GM19455 (cell line): ENCODE data around the gene TBC1D22A.
"Not testable (repeated sequence)": the region's sequence is repeated elsewhere in the genome, so short reads cannot be mapped to it uniquely, and the experiment has no call there.

Experiments used
- ATAC-seq: cut with Tn5 transposase; IDR thresholded peaks from one replicate; pipeline ENCODE4 v1.9.1; 2021; ENCODE audit not compliant: unreplicated experiment

TBC1D22A gene

GRCh38 chr22:46762238-46763050 is at the start of gene TBC1D22A:
TBC1D22A (plus strand) TSS chr22:46762650; CDS start chr22:46762787, 137 bp downstream.
- ATAC-seq = peak; percentile 66

GRCh38 chr22:46714550-46714949 is 47.9 kb upstream of the TBC1D22A start:
- no peak for ATAC-seq

GRCh38 chr22:46719921-46720320 is 42.5 kb upstream of the TBC1D22A start:
- ATAC-seq = no peak

- ATAC-seq = no peak
These were observed 40.9 kb upstream of the TBC1D22A start for GRCh38 chr22:46721501-46722085.

GRCh38 chr22:46723882-46724281 is 38.6 kb upstream of the TBC1D22A start:
- ATAC-seq = no peak

- ATAC-seq = no peak
These were observed 37.4 kb upstream of the TBC1D22A start for GRCh38 chr22:46725096-46725495.

- no peak for ATAC-seq
These were observed 36.1 kb upstream of the TBC1D22A start for GRCh38 chr22:46726066-46726985.

- ATAC-seq = no peak
These were observed 35.5 kb upstream of the TBC1D22A start for GRCh38 chr22:46726986-46727317.

- no peak for ATAC-seq
These were observed 34.6 kb upstream of the TBC1D22A start for GRCh38 chr22:46727813-46728364.

- no peak for ATAC-seq
These were observed 34.0 kb upstream of the TBC1D22A start for GRCh38 chr22:46728470-46728869.

- ATAC-seq = no peak
These were observed 31.7 kb upstream of the TBC1D22A start for GRCh38 chr22:46730568-46731245.

- no peak for ATAC-seq
These were observed 31.0 kb upstream of the TBC1D22A start for GRCh38 chr22:46731246-46732040.

GRCh38 chr22:46732041-46732379 is 30.4 kb upstream of the TBC1D22A start:
- no peak for ATAC-seq

- ATAC-seq = no peak
These were observed 29.9 kb upstream of the TBC1D22A start for GRCh38 chr22:46732513-46732912.

- not testable (repeated sequence) for ATAC-seq
These were observed 28.2 kb upstream of the TBC1D22A start for GRCh38 chr22:46734213-46734722.

GRCh38 chr22:46734830-46735453 is 27.5 kb upstream of the TBC1D22A start:
- ATAC-seq = no peak

- ATAC-seq = no peak
These were observed 26.5 kb upstream of the TBC1D22A start for GRCh38 chr22:46735747-46736608.

GRCh38 chr22:46736705-46737104 is 25.7 kb upstream of the TBC1D22A start:
- ATAC-seq = no peak
